Measurements from ENCODE around the gene GPR87. TPM values are rescaled to one million over a fixed set of nuclear protein-coding genes. Genes with fewer than 3 reads are reported as not detected.

The GPR87 gene, protein sequence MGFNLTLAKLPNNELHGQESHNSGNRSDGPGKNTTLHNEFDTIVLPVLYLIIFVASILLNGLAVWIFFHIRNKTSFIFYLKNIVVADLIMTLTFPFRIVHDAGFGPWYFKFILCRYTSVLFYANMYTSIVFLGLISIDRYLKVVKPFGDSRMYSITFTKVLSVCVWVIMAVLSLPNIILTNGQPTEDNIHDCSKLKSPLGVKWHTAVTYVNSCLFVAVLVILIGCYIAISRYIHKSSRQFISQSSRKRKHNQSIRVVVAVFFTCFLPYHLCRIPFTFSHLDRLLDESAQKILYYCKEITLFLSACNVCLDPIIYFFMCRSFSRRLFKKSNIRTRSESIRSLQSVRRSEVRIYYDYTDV
- 16.4 and 16.7 TPM in 2 replicates for total RNA-seq

DNA sequence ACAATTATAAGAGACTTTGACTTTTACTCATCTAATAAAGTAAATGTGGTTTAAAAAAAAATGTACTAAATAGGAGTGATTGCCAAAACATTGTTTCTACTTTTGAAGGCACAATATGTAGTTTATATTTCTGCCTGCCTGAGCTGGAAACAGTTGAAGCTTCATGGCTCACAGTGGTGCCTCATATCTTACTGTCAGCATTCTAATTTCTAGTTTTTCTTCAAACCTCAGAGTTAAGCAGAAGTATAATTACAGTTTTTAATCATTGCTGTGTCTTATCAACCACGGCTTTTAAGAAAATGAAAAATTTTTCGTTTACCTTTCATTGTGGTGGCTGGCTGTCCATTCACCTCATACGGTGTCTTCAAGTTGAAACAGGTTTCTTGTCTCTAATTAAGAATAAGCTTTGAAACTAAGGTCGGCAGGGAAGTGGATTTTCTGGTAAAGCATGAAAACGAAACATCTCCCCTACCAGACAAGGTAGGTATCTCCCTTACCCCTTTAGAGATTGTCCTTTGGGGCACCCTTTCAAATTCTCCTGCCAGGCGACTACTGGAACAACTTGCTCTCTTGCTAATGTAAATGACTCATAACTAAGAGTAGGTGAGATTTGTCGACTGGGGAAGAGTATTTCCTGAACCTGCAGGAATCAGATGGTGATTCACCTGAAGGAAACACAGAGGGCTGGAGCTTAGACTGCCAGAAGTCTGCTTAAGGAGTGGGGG, at the start of gene GPR87:
GPR87 (minus strand) TSS at position 554 of the 725 bp plus-strand sequence. CDS start 16,720 bp downstream, outside the sequence.
- no peaks in the 10 kb centered on the region for H3K36me3 ChIP-seq (ENCODE audit: control insufficient read depth, insufficient read depth, low read length)
- peak; percentile 87 for DNase-seq (ENCODE audit: low read depth)

DNA sequence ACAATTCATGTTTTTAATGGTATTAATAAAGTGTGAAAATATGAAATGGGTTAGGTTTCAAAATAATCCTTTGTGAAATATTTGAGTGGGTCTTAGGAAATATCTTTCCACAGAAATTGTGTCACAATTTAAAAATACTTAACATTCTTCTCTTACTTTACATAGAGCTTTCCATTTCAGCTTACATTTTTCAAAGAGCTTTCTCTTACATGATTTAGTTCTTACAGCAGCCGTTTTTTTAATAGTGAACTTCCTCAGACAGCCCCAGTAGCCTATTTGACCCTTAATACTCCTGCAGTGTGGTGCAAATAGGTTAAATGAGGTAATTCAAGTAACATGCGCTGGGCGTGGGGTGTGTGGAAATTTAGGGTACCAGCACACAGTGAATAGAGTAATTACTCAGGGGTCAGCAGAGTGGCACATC, 46.1 kb upstream of the GPR87 start:
- TF ChIP-seq, protein P1, sequence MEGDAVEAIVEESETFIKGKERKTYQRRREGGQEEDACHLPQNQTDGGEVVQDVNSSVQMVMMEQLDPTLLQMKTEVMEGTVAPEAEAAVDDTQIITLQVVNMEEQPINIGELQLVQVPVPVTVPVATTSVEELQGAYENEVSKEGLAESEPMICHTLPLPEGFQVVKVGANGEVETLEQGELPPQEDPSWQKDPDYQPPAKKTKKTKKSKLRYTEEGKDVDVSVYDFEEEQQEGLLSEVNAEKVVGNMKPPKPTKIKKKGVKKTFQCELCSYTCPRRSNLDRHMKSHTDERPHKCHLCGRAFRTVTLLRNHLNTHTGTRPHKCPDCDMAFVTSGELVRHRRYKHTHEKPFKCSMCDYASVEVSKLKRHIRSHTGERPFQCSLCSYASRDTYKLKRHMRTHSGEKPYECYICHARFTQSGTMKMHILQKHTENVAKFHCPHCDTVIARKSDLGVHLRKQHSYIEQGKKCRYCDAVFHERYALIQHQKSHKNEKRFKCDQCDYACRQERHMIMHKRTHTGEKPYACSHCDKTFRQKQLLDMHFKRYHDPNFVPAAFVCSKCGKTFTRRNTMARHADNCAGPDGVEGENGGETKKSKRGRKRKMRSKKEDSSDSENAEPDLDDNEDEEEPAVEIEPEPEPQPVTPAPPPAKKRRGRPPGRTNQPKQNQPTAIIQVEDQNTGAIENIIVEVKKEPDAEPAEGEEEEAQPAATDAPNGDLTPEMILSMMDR (IDR thresholded peaks at IDR 0.05; ENCODE audit: insufficient read depth, low read length, poor library complexity, severe bottlenecking): no peak
- no peaks in the 10 kb centered on the region for H3K36me3 ChIP-seq (ENCODE audit: control insufficient read depth, insufficient read depth, low read length)
- H3K27me3 ChIP-seq (ENCODE audit: control insufficient read depth, insufficient read depth, low read length): no peaks in the 10 kb centered on the region
- no peak for DNase-seq (ENCODE audit: low read depth)
- H3K4me3 ChIP-seq (ENCODE audit: low read depth, low read length): no peak overlapping the region

More for the DNA sequence above, at the start of gene GPR87:
- H3K4me3 ChIP-seq (ENCODE audit: low read depth, low read length): peak within 1 kb of the TSS; percentile 4
- no peaks in the 10 kb centered on the region for H3K27me3 ChIP-seq (ENCODE audit: control insufficient read depth, insufficient read depth, low read length)
- TF ChIP-seq, protein P1 (IDR thresholded peaks at IDR 0.05; ENCODE audit: insufficient read depth, low read length, poor library complexity, severe bottlenecking): no peak

DNA sequence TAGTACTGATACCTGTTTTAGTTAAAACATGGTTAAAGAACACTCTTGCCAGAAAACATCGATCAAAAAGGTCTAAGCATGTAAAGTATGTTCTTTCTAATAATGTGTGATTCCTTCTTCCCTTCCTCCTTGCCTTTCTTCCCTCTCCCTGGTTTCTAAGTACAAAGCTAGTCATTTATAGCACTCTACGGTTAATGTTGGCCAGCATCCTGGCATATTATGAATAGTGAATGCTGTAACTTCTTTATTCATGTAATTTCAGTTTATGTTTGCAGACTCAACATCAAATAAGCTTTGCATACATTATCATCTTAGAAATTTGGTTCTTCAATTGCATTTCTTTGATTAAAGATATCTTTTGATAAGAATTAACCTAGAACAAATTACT, 40.8 kb upstream of the GPR87 start:
- Histone ChIP-seq H3K27me3 (ENCODE audit: control insufficient read depth, insufficient read depth, low read length) (no peaks in the 10 kb centered on the region), H3K4me3 (ENCODE audit: low read depth, low read length) (no peak overlapping the region), H3K36me3 (ENCODE audit: control insufficient read depth, insufficient read depth, low read length) (no peaks in the 10 kb centered on the region)
- TF ChIP-seq, protein P1 (IDR thresholded peaks at IDR 0.05; ENCODE audit: insufficient read depth, low read length, poor library complexity, severe bottlenecking): no peak
- no peak for DNase-seq (ENCODE audit: low read depth)

DNA sequence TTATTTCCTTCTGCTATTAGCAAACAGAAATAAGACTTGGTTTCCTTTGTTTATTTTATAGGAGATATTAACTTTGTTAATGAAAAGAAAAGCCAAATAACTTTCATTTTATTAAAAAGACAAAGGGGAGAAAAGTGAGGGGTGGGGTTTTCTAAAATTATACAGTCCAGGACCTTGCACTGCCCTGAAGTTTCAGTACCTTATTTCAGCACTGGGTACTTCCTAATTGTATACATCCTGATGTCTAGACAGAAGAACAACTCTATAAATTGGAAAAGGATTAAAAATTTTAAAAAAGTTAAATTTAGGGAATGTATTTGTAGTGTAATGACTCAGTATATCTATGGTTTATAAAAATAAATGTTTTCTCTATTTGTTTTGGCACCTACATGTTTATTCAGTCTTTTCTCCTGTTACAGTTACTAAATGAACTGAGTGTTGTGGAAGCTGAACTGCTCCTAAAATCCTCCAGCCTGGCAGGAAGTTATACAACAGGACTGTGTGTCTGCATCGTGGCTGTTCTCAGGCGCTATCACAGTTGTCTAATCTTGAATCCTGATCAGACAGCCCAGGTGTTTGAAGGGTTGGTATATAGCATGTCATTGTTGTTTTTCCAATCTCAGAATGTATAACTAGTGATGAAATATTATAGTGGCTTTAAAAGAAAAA, 40.3 kb upstream of the GPR87 start:
- Histone ChIP-seq H3K4me3 (ENCODE audit: low read depth, low read length) (no peak overlapping the region), H3K27me3 (ENCODE audit: control insufficient read depth, insufficient read depth, low read length) (no peaks in the 10 kb centered on the region), H3K36me3 (ENCODE audit: control insufficient read depth, insufficient read depth, low read length) (no peaks in the 10 kb centered on the region)
- DNase-seq (ENCODE audit: low read depth): no peak
- TF ChIP-seq, protein P1 (IDR thresholded peaks at IDR 0.05; ENCODE audit: insufficient read depth, low read length, poor library complexity, severe bottlenecking): no peak

DNA sequence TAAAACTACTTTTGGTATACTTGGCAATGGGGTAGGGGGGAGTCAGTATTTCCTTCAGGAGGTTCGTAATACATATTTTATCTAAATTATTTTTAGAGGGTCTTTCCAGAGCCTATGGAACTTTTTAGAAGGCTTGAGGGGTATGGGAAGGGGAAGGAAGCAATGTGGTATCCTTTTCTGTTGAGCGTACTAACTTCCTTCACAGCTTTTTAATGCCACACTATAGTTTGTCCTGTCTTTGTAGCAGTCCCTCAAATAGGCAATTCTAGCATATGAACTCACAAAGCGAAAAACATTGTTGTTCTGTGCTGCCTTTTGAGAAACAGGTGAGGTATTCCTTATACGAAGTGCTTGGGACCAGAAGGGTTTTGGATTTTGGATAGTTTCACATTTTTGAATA, 35.0 kb upstream of the GPR87 start:
- TF ChIP-seq, protein P1 (IDR thresholded peaks at IDR 0.05; ENCODE audit: insufficient read depth, low read length, poor library complexity, severe bottlenecking): no peak
- Histone ChIP-seq H3K36me3 (ENCODE audit: control insufficient read depth, insufficient read depth, low read length) (no peaks in the 10 kb centered on the region), H3K27me3 (ENCODE audit: control insufficient read depth, insufficient read depth, low read length) (no peaks in the 10 kb centered on the region), H3K4me3 (ENCODE audit: low read depth, low read length) (no peak overlapping the region)
- no peak for DNase-seq (ENCODE audit: low read depth)

All from kidney epithelial cell (primary cell).